ENCODE measurements around the gene COL9A3.

Gene COL9A3

GRCh38 chr20:62778601-62779416, 38.0 kb upstream of the COL9A3 start:
- no peak for DNase-seq (ENCODE audit: low spot score)

- no peak for DNase-seq (ENCODE audit: low spot score)
These were observed 37.5 kb upstream of the COL9A3 start for GRCh38 chr20:62779417-62779685.

- no peak for DNase-seq (ENCODE audit: low spot score)
These were observed 36.6 kb upstream of the COL9A3 start for GRCh38 chr20:62780204-62780603.

- no peak for DNase-seq (ENCODE audit: low spot score)
These were observed 36.2 kb upstream of the COL9A3 start for GRCh38 chr20:62780696-62781095.

- no peak for DNase-seq (ENCODE audit: low spot score)
These were observed 34.5 kb upstream of the COL9A3 start for GRCh38 chr20:62782149-62782892.

- DNase-seq (ENCODE audit: low spot score) = no peak
These were observed 34.0 kb upstream of the COL9A3 start for GRCh38 chr20:62782893-62783278.

GRCh38 chr20:62784497-62784896, 32.4 kb upstream of the COL9A3 start:
- no peak for DNase-seq (ENCODE audit: low spot score)

GRCh38 chr20:62785393-62785792, 31.5 kb upstream of the COL9A3 start:
- no peak for DNase-seq (ENCODE audit: low spot score)

- no peak for DNase-seq (ENCODE audit: low spot score)
These were observed 30.7 kb upstream of the COL9A3 start for GRCh38 chr20:62786157-62786556.

GRCh38 chr20:62787321-62787720, 29.5 kb upstream of the COL9A3 start:
- DNase-seq (ENCODE audit: low spot score) = no peak

GRCh38 chr20:62787866-62788265, 29.0 kb upstream of the COL9A3 start:
- DNase-seq (ENCODE audit: low spot score) = no peak

GRCh38 chr20:62788607-62789006, 28.2 kb upstream of the COL9A3 start:
- no peak for DNase-seq (ENCODE audit: low spot score)

- no peak for DNase-seq (ENCODE audit: low spot score)
These were observed 26.8 kb upstream of the COL9A3 start for GRCh38 chr20:62790075-62790474.

- DNase-seq (ENCODE audit: low spot score) = peak; percentile 95
These were observed 25.3 kb upstream of the COL9A3 start for GRCh38 chr20:62791301-62792181.

- DNase-seq (ENCODE audit: low spot score) = no peak
These were observed 24.5 kb upstream of the COL9A3 start for GRCh38 chr20:62792182-62792939.

- no peak for DNase-seq (ENCODE audit: low spot score)
These were observed 23.7 kb upstream of the COL9A3 start for GRCh38 chr20:62792940-62793756.

GRCh38 chr20:62793757-62794006, 23.2 kb upstream of the COL9A3 start:
- no peak for DNase-seq (ENCODE audit: low spot score)

GRCh38 chr20:62794007-62794724, 22.7 kb upstream of the COL9A3 start:
- DNase-seq (ENCODE audit: low spot score) = peak; percentile 94

- no peak for DNase-seq (ENCODE audit: low spot score)
These were observed 21.7 kb upstream of the COL9A3 start for GRCh38 chr20:62795023-62795761.

Data from pons (tissue), 1 donor.